ENCODE measurements around the gene CCDC180.

DNA sequence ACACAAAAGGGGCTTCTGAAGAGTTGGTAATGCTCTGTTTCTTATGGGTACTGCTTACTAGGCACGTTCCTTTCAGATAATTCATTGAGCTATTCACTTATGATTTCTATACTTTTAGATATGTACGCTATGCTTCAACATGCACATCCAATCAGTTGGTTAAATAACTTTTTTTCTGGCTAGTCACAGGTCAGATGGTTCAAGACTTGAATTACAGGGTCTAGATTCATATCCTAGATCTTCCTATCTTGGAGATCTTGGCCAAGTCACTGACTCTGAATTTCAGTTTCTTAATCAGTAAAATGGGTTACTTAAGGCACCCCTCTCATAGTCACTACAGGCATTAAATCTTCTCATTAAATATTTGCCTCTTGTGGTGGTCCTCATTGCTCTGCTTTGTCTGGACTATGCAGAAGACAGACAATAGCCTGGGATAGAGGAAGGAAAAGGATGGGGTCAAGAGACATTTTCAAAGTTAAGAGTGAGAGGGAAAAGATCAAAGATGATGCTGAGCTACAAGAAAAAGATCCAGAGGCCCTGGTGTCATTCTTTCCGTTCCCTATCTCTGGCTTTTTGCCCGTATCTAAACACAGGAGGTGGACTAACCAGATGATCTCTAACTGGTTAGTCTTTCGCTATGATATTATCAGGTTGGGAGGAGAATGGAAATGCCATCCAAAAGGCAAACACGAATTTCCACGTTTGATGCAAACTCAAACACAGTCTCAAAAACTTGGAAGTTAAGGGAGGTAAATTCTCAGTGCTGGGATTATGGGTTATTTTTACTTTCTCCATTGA lies 1.8 kb upstream of the CCDC180 start:
- TF ChIP-seq, protein P1, sequence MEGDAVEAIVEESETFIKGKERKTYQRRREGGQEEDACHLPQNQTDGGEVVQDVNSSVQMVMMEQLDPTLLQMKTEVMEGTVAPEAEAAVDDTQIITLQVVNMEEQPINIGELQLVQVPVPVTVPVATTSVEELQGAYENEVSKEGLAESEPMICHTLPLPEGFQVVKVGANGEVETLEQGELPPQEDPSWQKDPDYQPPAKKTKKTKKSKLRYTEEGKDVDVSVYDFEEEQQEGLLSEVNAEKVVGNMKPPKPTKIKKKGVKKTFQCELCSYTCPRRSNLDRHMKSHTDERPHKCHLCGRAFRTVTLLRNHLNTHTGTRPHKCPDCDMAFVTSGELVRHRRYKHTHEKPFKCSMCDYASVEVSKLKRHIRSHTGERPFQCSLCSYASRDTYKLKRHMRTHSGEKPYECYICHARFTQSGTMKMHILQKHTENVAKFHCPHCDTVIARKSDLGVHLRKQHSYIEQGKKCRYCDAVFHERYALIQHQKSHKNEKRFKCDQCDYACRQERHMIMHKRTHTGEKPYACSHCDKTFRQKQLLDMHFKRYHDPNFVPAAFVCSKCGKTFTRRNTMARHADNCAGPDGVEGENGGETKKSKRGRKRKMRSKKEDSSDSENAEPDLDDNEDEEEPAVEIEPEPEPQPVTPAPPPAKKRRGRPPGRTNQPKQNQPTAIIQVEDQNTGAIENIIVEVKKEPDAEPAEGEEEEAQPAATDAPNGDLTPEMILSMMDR (conservative IDR thresholded peaks at IDR 0.05; ENCODE audit: low read length): no peak
- no peak for TF ChIP-seq EZH2phosphoT487 (IDR thresholded peaks at IDR 0.05; ENCODE audit: borderline replicate concordance, low read depth, low read length)

Measured in OCI-LY7 (cell line).